DMS114 treated with DMSO at 0.1 percent for 48 hours (cell line): ENCODE data around the gene ATP5ME.

Experiments used
- DNase-seq: peaks from one replicate; lab custom pipeline; 2025; ENCODE audit not compliant: unreplicated experiment; lab: John Stamatoyannopoulos, UW

The ATP5ME gene

DNA sequence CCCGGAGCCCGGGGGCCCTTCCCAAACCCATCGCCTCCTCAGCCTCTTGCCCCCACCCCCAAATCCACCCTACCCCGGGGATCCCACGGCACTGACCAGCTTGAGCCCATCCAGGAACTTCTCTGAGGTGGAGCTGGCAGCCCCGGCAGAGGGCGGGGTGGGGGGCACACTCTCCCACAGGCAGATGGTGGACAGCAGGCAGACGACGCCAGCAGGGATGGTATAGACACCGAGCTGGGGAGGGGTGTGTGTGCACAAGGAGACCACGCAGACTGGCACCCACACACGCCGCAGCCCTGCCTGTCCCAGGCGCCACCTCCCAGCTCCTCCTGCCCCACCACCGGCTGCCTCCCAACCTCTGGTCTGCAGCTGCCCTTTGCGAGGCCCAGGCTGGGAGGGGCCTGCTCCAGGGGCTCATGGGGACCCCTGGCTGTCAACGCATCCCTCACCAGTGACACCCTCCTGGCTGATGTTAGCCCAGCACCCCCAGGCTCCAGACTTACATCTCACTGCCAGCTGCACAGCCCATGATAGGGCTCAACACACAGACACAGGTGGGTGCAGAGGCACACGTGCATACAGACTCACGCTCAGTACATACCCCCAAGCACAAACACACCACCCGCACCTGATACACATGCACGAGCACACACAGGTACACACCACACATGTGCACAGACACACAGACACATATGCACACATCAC lies 10.7 kb upstream of the ATP5ME start:
- no peak for DNase-seq

DNA sequence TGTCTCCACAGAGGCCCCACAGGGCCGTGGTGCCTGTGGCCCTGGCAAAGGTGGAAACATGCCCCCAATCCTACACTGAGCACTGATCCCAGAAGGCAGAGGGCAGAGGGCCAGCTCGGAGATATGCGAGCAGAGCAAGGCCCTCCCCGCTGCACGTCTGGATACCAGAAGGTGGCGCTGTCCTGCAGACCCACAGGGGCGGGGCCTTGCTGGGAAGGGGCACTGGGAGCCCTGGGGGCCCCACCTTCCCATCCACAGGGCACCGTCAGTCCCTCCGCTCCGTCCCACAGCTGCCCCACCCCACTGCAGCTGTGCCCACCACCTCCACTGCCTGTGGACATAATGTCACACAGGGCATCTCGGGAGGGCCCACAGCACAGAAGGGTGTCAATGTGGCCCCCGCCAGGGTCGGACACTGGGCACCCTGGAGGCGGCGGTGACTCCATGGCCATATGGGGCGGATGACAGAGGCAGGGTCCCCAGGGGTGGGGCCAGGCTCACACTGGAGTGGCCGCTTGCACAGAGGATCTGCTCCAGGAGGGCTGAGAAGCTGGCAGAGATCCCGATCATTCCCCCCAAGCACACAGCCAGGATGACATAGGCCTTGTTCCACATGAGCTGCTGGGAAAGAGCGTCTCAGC lies 10.0 kb upstream of the ATP5ME start:
- no peak for DNase-seq

DNA sequence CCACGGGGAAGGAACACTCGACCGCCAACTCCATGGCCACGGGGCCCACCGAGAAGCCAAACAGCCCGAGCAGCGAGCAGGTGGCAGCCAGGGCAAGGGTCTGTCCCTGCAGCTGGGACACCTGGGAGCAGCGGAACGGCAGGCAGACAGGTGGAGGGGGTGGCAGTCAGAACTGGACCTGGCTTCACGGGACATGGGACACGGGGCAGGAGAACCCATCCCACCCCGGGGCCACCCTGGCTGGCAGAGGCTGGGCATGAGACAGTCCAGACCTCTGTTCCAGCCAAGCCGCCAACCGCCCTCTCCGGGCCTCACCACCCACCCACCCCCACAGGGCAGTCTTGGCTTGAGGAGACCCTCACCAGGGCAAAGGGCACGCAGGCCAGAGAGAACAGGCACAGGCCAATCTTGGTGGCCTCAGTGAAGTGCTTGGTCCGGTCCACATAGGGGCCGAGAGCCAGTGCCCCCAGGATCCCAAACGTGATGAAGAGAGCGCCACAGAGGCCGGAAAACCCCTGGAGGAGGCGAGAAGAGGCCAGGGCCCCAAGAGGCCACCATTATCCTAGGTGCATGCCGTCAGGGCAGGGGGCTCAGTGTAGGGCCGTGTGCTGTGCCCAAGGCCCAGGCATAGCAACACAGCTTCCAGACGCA lies 9.3 kb upstream of the ATP5ME start:
- no peak for DNase-seq

DNA sequence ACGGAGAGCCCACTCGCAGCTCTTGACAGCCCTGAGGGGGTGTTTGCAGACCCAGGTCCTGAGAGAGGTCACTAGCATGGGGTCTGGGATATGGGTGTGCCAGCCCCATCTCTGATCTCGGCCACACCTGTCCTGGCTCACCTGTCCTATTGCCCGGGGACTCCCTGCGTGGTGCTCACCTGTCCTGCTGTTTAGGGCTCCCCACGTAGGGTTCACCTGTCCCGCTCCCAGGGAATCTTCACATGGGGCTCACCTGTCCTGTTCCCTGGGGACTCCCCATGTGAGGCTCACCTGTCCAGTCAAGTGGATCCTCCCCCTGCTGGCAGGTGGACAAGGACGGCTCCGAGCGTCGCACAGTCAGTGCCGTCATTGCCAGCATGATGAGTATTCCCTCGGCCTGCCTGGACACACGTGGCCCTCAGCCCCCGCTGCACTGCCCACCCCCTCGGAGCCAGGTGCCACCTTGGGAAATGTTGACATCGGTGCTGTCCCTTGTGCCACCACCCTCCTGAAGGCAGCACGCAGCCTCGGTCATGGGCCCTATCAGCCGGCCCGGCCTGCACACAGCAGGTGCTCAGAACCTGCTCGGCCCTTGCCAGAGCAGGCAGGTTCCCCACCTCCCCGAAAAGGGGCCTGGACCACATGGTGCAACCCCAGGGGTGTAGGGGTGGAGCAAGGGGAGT lies 8.6 kb upstream of the ATP5ME start:
- no peak for DNase-seq

DNA sequence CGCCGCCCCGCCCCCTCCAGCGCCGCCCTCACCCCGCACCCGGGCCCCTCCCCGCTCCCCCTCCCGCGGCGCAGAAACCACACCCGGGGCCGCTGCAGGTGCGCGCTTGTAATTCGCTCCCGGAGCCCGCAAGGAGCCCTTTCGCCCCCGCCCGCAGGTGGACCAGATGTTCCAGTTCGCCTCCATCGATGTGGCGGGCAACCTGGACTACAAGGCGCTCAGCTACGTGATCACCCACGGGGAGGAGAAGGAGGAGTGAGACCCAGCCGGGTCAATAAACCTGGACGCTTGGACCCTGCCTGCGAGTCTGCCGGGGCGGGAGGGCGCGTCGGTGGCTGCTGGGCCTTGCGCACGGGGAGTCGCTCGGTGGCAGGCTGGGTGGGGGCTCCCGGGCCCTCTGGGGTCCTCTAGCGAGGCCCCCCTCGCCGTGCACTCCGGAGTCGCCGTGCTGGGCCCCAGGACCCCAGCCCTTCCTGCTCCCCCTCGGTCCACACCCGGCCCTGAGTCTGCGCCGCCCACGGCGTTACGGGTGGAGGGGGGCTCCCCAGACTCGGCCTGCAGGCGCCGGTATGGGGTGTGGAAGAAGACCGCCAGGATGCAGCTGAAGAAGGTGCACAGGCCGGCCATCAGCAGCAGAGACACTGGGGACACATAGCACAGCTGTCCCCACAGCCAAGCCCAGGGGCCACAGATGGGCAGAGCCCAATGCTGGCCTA lies 7.8 kb upstream of the ATP5ME start:
- no peak for DNase-seq

DNA sequence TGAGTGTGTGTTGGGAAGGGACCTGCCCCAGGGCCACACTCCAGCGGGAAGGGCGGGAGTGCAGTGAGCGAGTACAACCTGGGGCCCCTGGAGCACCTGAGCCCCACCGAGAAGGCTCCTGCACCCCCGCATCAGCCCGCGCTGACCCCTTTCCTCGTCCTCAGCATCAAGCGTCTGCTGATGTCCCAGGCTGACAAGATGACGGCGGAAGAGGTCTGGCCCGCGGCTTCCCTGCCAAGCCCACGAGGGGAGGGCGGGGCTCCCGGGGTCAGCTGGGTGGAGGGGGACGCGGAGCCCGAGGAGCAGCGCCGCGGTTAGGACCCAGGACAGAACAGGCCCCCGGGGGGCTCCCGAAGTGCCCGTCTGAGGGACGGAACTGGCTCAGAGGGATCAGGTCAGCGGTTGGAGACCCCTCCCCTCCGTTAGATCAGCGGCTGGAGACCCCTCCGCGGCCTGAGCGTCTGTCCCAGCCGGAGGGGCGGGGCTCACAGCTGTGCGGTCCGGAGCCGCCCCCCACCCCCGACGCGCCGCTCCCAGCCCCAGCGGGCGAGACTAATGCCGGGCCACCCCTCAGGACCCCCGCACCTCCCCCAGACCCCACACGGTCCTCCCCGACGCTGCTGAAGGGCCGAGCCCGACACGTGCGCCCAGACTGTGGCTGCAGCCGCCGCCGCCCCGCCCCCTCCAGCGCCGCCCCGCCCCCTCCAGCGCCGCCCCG lies 7.0 kb upstream of the ATP5ME start:
- DNase-seq, result no peak

DNA sequence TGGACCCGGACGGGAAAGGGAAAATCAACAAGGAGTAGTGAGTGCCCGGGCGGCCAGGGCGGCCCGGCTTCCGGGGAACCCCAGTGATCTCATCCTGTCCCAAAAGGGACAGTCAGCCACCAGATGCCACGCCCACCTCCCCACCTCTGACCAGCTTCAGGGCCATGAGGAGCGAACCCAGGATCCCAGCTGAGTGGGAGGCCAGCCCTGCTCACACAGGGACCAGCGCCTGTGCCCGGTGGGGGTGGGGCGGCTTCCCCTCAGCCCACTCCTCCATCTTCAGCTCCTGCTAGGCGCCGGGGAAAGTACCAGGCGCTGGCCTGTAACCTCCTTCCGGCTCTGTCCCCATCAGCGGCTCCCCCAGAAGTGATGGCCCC lies 6.5 kb upstream of the ATP5ME start:
- DNase-seq, result no peak

DNA sequence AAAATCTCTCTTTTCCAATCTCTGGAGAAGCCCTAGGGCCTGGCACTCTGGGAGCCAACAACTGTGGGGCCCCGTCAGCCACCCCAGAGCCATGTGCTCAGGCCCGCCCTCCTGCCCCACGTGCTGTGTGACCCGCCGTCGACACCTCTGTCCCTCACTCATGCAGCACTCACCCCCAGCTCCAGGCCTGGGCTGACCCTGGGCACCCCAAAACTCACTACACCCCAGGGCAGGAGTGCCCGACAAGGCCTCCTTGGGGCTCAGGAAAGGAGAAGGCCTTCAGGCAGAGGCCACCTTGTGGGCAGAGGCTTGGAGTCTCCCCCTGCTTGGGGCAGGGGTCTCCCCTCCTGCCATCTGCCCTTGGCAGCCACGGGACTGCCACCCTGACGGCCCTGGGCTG lies 6.0 kb upstream of the ATP5ME start:
- DNase-seq, result no peak

DNA sequence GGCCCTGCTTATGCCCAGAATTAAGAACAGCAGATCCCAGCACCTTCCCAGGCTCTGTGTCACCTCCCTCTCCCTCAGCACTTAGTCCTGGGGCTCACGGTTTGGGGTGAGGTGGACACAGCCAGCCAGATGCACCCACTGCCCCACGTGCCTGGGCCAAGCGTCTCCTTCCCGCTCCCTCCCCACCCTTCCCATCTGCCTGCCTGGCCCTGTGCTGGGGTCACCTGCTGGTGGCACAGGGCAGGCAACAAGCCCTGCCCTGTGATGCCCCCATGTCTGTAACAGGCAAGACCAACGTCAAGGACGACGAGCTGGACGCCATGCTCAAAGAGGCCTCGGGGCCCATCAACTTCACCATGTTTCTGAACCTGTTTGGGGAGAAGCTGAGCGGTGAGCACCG lies 5.6 kb upstream of the ATP5ME start:
- DNase-seq, result no peak

DNA sequence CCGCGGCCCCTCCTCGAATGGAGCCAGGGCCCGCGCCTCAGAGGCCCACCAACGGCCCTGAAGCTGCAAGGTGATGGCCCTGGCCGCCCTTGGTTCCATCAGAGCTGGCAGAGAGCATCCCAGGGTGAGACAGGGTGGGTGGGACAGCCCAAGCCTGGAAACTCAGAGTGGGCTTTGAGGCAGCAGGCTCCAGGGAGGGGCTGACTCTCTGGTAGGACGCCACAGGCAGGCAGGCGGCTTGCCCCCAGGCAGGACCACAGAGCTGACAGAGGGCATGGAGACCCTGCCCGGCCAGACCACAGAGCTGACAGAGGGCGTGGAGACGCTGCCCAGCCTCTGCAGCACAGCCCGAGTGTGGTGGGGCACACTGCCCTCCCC lies 5.0 kb upstream of the ATP5ME start:
- no peak for DNase-seq

DNA sequence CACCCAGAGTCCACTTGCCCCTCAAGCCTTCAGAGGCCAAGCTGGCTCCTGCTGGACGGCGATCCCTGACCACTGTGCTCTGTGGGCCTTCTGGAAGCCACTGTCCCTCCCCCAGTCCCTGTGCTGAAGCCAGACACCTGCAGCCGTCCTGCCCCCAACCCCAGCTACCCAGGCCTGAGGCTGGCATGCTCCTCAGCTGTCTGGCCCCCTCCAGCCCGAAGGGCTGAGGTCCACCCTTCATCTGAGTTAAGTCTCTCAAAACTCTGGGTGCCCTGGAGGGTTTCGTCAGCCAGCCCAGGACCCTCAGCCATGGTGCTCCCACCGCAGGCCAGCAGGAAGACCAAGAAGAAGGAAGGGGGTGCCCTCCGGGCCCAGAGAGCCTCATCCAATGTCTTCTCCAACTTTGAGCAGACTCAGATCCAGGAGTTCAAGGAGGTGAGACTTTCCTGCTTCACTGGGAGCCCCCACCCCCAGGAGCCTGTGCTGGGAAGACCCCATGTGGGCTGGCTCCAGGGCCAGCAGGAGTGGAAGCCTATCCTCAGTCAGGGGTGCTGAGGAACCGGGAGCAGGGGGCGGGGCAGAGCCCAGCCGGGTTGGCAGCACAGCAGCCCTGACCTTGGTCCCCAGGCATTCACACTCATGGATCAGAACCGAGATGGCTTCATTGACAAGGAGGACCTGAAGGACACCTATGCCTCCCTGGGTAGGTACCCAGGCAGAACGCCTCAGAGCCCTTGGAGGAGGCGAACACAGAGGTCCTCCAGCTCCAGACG lies 4.4 kb upstream of the ATP5ME start:
- no peak for DNase-seq

DNA sequence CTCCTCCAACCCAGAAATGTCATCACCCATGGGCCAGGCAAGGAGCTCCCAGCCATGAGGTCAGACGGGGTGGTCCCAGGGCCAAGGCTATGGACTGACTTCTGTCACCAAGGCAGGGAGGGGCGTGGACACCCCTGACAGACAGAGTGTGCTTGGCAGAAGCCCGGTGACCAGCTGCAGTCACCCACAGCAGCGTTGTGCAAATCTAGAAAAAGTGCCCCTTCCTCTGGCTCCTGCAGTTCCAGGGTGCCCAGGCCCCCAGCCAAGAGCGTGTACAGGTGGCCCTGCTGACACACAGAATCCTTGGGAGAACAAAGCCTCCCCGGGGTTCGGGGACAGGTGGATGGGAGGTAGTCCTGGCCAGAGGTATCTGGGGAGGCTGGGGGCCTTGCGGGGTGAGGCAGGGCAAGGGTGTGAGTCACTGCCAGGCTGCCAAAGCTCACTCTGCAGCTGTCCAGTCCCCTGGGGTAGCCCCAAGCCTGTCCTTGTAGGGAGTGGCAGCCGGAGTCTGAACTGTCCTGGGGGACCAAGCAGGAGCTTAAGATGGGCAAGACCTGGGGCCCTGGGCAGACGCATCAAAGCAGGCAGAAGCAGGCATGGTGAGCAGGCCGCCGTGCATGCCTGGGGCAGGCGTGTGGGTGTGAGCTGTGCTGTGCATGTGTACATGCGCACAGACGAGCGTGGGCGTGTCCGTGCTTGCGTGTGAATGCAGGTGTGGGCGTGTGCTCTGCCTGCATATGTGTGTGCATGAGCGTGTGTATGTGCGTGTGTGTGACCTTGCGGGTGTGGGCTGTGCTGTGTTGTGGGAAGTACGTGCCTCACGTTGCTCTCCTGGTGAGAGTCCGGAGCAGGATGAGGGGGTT lies 3.6 kb upstream of the ATP5ME start:
- DNase-seq, result no peak

DNA sequence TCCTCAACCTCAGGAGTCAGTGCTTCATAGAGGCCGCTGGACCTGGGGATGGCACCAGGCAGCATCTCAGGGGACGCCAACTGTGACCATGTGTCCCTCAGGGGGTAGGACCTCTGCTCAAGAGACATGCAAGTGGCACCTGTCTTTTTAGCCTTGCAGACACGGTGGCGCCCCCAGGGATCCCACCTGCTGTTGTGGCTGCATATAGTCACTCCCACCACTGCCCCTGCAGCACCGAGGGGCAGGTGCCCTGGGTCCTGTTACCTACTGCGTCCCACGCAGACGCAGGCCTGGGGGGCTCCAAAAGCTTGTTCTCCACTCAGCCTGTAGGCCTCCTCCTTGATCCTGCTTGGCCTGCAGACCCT lies 2.8 kb upstream of the ATP5ME start:
- DNase-seq, result no peak

DNA sequence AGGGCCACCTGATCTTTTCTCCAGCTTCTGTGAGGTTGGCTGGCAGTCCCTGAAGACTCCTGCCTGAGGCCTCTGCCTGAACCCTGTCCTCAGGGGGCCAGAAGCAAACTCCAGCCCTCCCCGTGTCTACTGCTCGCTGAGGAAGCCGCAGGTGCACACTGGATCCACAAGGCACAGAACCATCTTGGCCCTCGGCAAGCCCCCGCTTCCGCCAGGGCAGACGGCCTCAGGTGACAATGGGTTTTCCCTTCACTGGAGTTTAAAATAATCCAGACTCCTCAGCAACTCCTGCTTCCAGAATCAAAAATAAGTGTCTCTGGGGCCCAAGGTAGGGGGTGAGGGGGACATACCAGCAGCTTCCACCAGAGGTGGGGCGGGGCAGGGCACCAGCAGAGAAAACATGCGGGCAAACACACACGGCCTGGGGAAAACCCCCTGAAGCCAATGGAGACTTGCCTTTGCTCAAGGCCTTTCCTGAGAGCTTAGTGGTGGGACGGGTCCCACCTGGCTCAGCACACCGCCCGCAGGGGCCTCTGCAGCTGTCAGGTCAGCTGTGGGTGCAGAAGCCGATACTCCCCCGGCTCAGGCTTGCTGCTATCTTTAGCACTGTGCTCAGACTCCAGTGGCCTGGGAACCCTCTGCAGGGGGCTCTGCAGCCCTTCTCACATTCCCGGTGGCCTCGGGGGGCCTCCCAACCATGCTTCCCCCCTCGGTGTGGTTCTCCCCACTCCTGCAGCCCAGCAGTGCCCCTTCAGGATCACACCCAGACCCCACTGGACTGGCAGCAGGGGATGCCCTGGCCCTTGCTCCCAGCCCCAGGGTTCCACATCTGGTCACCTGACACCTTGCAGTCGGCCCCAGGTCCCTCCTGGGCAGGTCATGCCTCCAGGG lies 2.1 kb upstream of the ATP5ME start:
- no peak for DNase-seq

DNA sequence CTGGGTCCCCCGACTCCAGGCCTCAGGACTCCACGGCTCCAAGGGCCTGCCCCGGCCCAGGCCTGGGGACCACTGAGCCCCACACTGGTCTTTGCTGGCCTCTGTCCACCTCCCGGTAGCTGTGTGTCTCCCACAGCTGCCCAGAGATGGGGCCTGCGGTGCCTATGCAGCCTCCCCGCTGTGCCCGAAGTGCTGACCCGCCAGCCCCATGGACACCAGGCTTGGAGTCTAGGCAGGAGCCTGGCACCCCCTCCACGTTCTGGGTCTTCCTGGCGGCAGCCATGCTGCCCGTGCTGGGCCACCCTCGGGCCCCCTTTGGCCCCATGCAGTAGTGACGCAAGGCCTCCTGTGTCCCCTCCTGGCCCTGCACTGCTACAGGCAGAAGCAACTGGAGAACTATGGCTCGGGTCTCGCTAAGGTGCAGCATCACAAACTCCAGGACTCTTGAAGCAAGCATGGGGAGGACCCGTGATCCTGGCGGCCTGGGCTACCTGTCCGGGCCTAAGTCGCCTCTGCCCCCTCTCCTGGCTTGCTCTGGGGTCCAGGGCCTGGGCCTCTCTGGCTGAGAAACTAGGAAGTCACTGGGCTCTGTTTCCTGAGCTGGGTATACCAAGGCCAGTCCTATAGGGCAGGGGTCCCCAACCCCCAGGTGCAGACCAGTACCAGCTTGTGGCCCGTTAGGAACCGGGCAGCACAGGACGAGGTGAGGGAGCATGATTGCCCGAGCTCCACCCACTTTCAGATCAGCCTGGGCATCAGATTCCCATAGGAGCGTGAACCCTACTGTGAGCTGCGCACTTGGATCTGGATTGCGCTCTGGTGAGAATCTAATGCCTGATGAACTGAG lies 1.2 kb upstream of the ATP5ME start:
- DNase-seq, result no peak

DNA sequence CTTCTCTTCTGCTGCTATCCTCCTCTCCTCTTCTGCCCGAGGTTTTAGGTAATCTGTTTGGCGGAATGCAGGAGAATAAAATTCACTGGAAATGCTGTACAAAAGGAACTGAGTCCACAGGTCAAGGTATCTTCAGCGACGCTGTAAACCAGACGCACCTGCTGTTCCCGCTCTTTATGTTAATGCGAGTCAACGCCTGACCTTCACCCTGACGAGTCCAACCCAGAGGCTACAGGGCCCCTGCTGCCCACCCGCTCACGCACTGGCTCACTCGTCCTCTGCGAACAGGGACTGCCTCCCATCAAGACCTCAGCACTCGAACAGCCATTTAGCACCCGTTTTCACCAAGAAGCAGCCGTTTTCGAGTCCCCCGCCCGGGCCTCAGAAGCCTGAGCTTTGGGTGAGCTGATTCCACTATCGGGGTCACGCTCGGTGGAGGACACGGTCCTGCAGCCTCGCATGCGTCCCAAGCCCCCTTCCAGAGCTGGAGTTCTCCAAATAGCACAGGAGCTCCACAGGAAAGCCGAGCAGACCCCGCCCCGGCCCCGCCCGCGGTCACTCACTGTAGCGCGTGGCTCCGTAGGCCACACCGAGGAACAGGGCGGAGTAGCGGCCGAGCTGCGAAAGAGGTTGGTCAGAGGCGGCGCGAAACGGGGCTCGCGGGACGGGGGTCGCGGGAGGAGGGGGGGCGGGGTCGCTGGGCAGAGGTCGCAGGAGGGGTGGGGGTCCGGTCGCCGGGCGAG lies 556 bp downstream of the ATP5ME start:
- no peak for DNase-seq

DNA sequence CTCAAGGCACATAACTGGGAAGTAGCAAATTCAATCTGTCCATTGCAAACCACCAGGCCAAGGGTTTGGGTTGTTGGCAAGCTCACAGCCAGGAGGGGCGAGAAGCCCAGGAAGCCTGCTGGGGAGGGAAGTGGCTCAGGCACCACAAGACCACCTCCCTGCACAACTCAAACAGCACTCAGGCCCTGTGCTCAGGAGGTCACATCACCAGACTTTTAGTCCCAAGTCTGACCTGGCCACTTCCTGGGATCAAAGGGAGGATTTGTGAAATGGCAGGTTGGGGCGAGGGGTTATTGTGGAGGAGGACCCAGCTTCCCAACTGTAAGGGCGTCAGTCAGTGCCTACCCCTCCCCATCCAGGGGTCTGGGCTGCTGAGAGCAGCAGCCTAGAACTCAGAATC lies 2.3 kb downstream of the ATP5ME start:
- no peak for DNase-seq
